ENCODE data around the gene CDC14A. TPM values are rescaled to one million over a fixed set of nuclear protein-coding genes. Genes with fewer than 3 reads are reported as not detected.

The CDC14A gene
- total RNA-seq, 1 donor from 2014 or later: 0.79 TPM

DNA sequence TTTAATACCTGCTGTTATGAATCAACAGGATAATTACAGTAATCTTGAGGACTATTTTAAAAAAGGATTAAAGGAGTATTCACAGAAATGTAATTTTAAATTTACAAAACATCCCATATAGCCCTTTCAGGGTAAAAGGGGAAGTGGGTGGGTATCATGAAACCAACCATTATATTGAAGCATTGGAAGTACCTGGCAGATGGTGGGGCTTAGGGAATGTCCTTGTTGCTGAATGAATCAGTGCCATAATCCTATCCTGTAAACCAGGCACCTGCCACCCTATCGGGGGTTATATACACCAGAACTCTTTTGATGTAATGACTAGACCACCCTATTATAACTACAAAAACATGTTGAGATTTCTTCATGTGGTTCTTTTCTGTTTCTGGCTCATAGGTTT, 30.4 kb downstream of the CDC14A start:
- TF ChIP-seq, protein P1, sequence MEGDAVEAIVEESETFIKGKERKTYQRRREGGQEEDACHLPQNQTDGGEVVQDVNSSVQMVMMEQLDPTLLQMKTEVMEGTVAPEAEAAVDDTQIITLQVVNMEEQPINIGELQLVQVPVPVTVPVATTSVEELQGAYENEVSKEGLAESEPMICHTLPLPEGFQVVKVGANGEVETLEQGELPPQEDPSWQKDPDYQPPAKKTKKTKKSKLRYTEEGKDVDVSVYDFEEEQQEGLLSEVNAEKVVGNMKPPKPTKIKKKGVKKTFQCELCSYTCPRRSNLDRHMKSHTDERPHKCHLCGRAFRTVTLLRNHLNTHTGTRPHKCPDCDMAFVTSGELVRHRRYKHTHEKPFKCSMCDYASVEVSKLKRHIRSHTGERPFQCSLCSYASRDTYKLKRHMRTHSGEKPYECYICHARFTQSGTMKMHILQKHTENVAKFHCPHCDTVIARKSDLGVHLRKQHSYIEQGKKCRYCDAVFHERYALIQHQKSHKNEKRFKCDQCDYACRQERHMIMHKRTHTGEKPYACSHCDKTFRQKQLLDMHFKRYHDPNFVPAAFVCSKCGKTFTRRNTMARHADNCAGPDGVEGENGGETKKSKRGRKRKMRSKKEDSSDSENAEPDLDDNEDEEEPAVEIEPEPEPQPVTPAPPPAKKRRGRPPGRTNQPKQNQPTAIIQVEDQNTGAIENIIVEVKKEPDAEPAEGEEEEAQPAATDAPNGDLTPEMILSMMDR (IDR thresholded peaks at IDR 0.05; ENCODE audit: insufficient read depth, low read length, severe bottlenecking): no peak
- Histone ChIP-seq H3K36me3 (ENCODE audit: control insufficient read depth, insufficient read depth, low read length) (no peaks in the 10 kb centered on the region), H3K27me3 (ENCODE audit: control insufficient read depth, insufficient read depth, low read length) (no peaks in the 10 kb centered on the region), H3K4me3 (ENCODE audit: low read depth, low read length) (no peak overlapping the region)
- FAIRE-seq (no peak), DNase-seq (ENCODE audit: low read depth) (no peak)

DNA sequence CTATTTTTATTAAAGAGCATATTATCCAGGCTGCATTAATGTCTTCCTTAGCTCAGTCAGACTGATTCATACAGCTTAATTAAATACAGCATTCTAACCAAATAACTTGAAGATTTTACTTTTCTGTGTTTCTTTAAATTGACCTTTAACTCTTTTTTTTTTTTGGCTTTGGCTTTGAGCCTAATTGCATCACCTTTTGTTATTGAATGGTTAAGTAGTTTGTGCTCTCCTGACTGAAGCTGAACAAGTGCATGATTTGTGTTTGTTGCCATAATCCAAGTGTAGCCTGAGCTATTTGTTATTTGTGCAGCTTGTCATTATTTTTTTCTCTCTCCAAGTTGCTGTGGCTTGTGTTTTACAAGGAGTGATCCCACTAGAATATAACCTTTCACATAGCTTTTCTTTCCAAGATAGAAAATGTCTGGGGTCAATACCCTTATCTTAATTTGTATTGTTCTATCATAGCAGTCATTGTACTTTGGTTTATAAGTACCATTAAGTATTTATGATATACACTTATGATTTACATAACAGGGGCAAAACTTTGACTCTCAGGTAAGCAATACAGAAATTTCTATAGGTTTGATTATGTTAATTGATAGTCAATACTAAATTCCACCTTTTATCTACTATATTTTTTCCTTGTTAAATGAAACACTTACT, 31.6 kb downstream of the CDC14A start:
- TF ChIP-seq, protein P1 (IDR thresholded peaks at IDR 0.05; ENCODE audit: insufficient read depth, low read length, severe bottlenecking): no peak
- Histone ChIP-seq H3K4me3 (ENCODE audit: low read depth, low read length) (no peak overlapping the region), H3K36me3 (ENCODE audit: control insufficient read depth, insufficient read depth, low read length) (no peaks in the 10 kb centered on the region), H3K27me3 (ENCODE audit: control insufficient read depth, insufficient read depth, low read length) (no peaks in the 10 kb centered on the region)
- no peak for DNase-seq (ENCODE audit: low read depth)
- no peak for FAIRE-seq

DNA sequence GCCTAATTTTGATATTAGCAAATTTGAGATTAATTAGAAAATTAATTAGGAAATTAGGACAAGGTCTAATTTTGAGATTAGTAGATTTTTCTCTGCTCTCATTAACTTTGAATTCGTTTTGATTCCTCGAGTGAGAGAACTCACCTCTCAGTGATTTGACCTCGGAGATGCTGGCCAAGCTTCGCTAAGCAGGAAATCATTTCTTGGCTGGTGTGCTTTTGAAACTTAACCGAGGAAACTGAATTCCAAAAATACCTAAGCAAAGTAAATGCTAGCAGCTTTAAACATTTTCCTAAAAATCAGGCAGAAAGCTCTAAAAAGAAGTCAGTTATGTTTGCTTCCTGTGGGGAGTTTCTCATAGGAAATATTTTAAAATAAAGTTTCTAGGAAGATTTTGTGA, 34.9 kb downstream of the CDC14A start:
- H3K27me3 ChIP-seq (ENCODE audit: control insufficient read depth, insufficient read depth, low read length): no peaks in the 10 kb centered on the region
- H3K36me3 ChIP-seq (ENCODE audit: control insufficient read depth, insufficient read depth, low read length): no peaks in the 10 kb centered on the region
- no peak for FAIRE-seq
- DNase-seq (ENCODE audit: low read depth): no peak
- H3K4me3 ChIP-seq (ENCODE audit: low read depth, low read length): no peak overlapping the region
- TF ChIP-seq, protein P1 (IDR thresholded peaks at IDR 0.05; ENCODE audit: insufficient read depth, low read length, severe bottlenecking): no peak

DNA sequence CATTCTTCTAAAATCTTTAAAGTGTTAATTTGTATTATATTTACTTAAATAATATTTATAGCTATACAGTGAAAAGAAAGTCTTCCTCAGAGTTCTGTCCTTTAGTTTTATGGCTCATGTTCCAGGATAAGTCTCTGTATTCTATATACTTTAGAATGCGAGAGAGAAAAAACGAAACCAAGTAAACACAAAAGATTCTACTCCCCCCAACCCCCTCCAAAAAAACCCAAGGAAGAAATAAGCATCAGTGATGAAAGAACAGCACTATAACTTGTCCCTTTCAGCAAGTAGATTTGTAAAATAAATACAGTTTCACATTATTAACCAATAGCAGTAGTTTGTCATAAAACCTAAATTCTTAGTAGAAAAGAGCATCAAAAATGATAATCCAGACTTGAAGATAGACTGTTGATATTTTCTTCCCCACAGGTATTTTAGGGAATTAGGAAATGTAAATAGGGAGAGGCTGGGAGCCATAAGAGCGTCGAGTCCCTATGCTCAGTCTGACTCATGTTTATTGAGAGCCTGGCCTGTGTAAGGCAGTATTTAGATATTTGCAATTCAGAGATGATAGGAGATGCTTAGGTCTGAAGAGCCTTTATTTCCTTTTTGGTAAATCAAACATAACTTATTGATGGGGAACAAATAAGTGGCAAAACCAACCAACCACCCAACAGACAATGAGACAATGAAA, 35.5 kb downstream of the CDC14A start:
- H3K4me3 ChIP-seq (ENCODE audit: low read depth, low read length): no peak overlapping the region
- H3K36me3 ChIP-seq (ENCODE audit: control insufficient read depth, insufficient read depth, low read length): no peaks in the 10 kb centered on the region
- no peaks in the 10 kb centered on the region for H3K27me3 ChIP-seq (ENCODE audit: control insufficient read depth, insufficient read depth, low read length)
- FAIRE-seq: no peak
- TF ChIP-seq, protein P1 (IDR thresholded peaks at IDR 0.05; ENCODE audit: insufficient read depth, low read length, severe bottlenecking): no peak
- DNase-seq (ENCODE audit: low read depth): peak; percentile 45

DNA sequence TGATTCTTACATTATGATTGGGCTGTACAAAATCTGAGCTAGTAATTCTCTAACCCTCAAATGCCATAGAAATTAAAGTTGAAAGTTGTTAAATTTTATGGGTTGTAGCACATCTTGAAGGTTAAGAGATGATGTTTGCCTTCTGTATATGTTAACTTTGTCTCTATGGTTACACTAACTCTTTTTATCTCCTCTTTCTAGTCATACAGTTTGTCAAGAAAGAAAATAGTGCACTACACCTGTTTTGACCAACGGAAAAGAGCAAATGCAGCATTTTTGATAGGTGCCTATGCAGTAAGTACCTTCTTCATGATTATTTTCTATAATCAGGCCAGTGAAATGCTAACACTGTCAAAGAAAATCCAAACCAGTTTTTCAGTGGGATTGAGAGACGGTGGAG, 38.2 kb downstream of the CDC14A start:
- H3K36me3 ChIP-seq (ENCODE audit: control insufficient read depth, insufficient read depth, low read length): no peaks in the 10 kb centered on the region
- FAIRE-seq (no peak), DNase-seq (ENCODE audit: low read depth) (no peak)
- no peaks in the 10 kb centered on the region for H3K27me3 ChIP-seq (ENCODE audit: control insufficient read depth, insufficient read depth, low read length)
- H3K4me3 ChIP-seq (ENCODE audit: low read depth, low read length): no peak overlapping the region
- TF ChIP-seq, protein P1 (IDR thresholded peaks at IDR 0.05; ENCODE audit: insufficient read depth, low read length, severe bottlenecking): no peak
